ENCODE data around the gene CRACDL.

DNA sequence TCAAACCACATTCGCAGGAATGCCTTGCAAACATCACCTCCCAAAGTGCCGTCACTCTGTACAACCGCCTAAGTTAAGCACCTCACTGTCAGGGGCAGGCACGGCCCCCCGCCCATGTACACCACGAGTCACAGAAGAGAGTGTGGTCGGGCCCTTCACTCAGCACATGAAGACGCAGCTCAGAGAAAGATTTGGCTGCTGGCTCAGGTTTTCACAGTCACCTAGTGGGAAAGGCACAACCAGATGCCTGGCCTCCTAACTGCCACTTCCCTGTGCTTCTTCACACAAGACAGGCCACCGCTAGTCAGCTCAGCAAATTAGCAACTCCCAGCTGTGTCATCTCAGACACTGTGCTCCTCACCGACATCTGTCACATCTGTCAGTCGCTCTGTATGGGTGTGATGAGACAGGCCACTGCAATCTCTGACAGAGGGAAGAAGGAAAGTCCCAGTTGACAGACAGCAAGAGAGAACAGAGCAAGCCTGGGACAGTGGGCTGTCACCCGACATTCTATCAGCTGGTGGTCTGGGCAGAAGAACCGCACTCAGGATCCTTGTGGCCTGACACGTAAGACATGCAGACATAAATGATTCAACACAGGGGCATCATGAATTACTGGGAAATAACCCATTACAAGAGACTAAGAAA, 60.8 kb downstream of the CRACDL start:
- TF ChIP-seq POLR2A (IDR thresholded peaks at IDR 0.05): no peak
- TF ChIP-seq, protein P1, sequence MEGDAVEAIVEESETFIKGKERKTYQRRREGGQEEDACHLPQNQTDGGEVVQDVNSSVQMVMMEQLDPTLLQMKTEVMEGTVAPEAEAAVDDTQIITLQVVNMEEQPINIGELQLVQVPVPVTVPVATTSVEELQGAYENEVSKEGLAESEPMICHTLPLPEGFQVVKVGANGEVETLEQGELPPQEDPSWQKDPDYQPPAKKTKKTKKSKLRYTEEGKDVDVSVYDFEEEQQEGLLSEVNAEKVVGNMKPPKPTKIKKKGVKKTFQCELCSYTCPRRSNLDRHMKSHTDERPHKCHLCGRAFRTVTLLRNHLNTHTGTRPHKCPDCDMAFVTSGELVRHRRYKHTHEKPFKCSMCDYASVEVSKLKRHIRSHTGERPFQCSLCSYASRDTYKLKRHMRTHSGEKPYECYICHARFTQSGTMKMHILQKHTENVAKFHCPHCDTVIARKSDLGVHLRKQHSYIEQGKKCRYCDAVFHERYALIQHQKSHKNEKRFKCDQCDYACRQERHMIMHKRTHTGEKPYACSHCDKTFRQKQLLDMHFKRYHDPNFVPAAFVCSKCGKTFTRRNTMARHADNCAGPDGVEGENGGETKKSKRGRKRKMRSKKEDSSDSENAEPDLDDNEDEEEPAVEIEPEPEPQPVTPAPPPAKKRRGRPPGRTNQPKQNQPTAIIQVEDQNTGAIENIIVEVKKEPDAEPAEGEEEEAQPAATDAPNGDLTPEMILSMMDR (IDR thresholded peaks at IDR 0.05): no peak
